Activated CD8-positive, alpha-beta memory T cell treated with anti-CD3 and anti-CD28 coated beads, Interleukin-2, amount 50 U/mL, for 48 hours (primary cell): ENCODE results near the gene NEK10.
"Not testable (repeated sequence)": the region's sequence is repeated elsewhere in the genome, so short reads cannot be mapped to it uniquely, and the experiment has no call there.

Experiments used
- DNase-seq: peaks from one replicate; pipeline ENCODE4 v3.0.0-alpha.2; 2020

The NEK10 gene

DNA sequence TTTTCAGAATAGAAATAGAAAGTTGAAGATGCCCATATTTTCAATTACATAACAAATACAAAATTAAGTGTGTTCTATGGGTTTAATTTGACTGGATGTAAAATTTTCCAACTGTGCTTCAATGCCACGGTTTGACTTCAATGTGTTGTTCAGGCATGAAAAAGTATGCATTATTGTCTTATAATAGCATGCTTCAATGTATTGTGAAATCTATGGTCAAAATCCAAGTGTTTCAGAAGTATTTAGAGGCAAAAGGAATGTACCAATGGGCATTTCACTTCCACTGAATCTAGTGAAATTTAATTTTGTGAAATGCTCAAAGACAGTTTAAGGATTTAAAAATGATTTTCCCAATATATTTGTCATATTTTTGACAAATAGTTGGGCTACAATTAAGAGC, 16.0 kb downstream of the NEK10 start:
- DNase-seq, result no peak

DNA sequence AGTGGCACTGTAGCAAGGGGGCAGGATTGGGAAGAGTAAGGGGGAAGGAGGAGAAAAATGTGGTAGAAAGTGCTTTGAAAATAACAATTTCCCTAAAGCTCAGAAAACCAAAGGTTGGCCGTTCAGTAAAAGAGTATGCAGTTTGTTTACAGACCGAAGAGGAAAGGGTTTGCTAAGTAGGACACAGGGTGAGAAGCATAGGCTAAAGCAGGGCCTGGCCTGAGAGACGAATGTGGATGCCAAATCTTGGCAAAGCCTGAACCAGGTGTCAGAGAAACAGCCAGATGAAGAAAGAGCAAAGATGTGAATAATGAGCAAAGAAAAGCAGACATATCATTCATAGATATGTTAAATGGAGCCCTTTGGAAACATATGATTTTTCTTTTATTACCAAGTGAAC, 17.1 kb downstream of the NEK10 start:
- no peak for DNase-seq

DNA sequence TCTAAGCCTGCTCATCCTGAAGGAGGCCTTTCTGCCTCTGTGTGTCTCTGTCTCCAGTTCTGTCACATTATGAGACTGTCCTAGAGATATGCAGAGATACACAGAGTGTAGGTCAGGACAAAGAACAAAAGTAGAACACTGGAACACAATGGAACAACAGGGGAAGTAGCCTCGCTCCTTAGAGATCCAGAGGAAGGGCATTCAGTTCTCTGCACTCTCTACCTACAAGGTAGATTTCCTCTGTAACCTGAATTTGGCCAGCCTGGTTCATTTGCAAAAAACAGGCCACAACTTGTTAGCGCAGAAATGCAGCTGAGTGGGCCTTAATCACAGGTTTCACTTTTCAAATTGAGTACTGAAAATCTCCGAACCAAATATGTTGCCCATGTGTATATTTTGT, 19.4 kb downstream of the NEK10 start:
- DNase-seq, result no peak

DNA sequence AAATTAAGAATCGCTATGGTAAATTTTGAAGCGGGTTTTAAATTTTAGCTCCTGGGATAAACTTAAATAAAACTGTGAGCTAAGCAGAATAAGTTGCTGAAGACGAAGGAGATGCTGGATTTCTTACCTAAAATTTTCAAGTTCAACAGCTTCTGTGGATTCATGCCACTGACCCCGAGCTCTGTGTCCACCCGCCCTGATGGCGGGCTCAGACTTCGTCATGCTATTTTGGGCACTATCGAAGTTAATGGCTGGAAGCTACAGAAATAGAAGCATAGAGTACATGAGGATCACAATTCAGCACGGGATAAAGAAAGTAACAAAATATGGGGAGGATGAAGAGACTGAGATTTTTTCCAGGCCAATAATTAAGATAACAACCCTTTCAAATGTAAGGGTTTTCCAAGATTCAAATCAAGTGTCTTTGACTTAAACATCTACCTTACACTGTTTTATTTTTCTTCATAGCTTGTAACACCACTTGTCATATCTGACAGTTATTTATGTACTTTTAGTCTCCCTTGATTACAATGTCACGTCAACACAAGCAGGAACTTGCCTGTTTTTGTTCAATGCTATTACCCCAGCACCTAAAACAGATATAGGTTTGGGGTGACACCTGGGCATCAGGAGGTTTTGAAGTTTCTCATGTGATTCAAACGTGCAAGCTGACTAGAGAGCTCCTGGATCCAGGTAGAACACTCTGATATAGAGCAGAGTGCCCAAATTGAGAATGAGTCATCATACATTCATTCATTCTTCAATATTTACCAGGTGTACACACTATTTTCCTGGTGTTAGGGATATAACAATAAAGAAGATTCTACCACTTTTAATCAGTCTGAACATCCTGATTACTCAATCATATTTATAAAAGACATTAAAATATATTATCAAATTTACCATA, 23.0 kb downstream of the NEK10 start:
- DNase-seq, result no peak

DNA sequence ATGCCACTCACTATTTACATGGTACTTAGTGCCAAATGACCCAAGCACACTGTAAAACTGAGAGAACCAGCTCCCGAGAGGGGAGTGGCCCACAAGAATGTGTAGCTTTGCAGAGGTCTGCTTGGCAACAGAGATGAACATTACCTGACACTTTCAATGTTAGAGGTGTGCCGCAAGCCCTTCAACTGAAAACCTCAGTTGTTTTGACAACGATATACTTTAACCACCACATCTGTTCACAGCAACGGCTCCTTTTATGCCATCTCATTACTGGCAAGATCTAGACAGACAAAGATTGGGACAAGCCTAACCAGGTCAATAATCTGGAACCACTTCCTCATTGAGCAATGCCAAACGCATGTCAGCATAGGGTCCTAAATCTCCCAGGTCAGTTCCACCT, 23.7 kb downstream of the NEK10 start:
- DNase-seq, result no peak

DNA sequence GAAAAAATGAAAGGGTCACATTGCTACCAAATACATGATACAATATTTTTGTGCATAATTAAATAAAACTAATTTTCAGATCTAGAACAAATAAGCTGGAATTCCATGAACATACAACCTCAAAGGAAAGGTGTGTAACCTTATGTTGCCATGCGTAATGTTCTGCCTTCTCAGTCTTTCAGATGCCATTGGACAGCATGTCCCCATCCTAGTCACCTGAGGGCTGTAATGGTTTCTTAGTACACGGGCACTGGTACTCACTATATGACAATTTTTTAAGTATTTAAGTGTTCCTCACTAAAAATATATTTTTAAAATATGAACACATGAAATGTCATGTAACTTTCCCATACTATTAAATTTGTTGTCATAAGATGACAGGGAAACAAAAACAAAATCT, 24.1 kb downstream of the NEK10 start:
- DNase-seq, result no peak

DNA sequence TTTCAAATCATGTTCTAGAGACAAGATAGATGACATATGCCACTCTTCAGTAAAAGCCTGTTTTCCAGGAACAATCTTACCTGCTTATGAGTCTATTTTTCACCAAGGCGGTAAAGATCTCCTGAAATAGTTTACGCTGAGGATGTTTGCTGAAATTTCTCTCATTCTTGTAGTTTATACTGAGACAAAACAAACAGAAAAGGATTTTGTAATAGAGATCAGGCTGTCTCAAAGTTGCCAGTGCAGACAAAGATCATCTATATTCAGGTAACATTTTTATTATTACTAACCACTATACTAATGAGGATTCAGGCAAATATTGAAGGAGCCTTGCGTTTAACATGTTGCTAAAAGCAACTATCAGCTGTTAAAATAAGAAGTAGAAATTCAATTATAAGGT, 25.0 kb downstream of the NEK10 start:
- DNase-seq, result no peak

DNA sequence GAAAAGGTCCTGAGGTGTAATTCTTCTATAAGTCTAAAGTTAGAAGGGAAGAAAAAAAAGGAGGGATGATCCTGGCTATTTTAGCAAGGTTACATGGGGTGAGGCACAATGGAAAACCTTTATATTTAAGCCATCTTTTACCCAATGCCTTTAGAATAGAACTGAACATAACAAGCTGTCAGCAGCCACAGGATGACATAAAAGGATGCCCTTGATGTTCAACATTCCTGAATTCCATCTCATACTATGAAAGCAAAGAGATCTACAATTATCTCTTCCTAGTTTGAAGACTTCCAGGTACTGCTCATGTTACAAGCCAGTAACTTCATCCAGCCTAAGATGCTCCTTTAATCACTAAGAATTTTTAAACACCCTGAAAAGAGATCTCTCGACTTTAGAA, 26.9 kb downstream of the NEK10 start:
- no peak for DNase-seq

DNA sequence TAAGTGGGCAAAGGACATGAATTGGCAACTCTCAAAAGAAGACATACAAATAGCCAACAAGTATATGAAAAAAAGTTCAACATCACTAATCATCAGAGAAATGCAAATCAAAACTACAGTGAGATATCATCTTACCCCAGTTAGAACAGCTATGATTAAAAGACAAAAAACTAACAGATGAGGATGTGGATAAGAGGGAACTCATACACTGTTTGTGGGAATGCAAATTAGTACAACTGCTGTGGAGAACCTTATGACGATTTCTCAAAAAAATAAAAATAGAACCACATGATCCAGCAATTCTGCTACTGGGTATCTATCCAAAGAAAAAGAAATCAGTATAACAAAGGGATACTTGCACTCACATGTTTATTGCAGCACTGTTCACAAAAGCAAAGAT, 28.6 kb downstream of the NEK10 start:
- DNase-seq, result no peak

DNA sequence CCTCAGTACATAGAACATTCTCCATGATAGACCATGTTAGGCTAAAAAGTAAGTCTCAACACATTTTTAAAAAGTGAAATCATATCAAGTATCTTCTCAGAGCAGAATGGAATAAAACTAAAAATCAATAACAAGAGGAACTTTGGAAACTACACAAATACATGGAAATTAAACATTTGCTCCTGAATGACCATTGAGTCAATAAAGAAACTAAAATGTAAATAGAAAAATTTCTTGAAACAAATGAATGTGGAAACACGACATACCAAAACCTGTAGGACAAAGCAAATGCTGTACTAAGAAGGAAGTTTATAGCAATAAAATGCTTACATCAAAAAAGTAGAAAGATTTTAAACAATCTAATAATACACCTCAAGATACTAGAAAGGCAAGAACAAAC, 33.6 kb downstream of the NEK10 start:
- no peak for DNase-seq

DNA sequence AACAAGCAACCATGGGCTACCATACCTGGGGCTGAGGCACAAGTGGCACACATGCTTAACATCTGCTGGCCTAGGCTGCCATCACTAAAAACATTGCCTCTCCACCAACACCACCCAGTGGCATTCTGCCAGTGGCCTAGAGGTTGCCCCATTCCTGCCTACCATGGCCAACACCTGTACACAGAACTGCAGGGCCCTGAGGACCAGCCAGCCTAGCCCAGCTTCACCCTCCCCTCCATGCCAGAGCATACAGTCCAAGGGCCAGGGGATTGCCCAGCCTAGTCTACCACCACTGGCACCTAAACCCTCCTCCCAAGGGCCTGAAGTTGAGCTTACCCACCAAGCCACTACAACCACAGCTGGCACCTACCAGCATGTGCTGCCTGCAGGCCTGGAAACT, 35.3 kb downstream of the NEK10 start:
- no peak for DNase-seq

DNA sequence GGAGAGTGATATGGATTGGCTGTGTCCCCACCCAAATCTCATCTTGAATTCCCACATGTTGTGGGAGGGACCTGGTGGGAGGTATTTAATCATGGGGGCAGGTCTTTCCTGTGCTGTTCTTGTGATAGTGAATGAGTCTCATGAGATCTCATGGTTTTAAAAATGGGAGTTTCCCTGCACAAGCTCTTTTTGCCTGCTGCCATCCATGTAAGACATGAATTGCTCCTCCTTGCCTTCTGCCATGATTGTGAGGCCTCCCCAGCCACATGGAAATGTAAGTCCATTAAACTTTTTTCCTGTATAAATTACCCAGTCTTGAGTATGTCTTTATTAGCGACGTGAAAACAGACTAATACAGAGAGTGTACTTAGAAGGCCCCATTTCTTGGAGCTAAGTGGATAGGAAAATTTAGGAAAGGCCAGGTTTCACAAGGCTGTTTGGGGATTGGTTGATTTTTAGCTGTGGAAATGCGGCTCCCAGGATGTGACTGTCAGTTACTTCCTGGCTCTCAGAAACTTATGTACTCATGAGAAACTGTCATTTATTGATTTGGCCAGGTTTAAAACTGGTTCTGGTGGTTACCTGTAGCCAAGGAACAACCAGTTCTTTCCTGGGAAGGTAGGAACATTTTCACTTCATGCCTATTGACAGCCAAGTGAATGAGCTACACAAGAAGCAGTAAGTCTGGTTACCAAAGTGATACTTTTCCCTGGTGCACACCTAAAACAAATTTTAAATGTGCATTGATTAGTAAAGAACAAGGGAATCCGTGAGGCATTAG, 40.0 kb downstream of the NEK10 start:
- DNase-seq, result not testable (repeated sequence)

DNA sequence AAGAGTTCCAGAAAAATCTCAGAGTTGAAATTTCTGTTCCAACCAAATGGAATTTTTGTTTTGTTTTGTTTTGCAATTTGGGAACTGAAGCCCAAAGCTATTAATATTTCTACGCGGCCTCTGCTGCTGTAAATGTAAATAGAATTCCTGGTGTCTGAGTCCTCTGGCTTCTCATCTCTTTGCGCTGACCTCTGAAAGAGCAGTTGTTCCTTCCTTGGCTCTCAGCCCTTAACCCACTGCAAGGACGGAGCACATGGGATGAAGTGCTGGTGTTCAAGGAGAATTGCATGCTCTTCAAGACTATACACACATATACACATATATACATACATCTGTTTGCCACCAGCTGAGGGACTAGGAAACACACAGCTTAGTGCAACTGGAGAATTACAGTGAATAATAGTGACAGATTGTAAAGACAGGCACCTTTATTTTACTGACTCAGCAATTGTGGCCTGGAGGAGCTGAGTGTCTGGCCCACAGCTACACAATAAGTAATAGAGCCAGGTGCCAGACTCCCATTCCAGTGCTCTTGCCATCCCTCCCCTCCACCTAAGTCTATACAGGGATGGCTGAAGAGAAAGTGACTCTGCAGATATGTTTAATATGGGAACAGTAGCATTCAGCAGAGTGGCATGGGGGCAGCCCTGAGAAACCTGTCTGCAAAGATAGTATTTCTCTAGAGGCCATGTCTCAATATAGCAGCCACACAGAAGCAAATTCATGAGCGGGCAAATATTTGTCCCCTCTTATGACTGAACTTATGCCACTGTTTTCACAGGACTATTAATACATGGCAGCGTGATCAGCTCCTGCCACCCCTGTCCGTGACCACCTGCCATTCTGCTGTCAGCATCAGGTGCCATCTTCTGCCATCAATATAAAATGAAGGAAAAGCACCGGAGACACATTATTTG, 42.3 kb downstream of the NEK10 start:
- no peak for DNase-seq

DNA sequence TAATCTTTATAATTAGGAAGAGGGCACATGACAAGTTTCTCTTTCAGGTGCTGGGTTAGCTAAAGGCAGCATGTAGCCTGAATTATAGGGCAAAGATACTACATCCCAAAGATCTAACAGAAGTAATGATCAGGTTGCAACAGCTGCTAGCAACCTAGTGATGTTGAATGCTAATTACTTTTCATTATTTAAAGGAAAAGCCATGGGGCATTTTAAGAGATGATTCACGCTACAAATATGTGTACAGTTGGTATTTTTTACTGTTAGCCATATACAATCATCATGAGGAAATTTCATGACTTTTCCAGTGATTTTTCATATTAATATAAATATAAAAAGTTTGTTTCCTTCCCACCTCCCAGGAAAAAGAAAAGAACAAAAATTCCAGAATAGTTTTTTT, 43.0 kb downstream of the NEK10 start:
- DNase-seq, result no peak

DNA sequence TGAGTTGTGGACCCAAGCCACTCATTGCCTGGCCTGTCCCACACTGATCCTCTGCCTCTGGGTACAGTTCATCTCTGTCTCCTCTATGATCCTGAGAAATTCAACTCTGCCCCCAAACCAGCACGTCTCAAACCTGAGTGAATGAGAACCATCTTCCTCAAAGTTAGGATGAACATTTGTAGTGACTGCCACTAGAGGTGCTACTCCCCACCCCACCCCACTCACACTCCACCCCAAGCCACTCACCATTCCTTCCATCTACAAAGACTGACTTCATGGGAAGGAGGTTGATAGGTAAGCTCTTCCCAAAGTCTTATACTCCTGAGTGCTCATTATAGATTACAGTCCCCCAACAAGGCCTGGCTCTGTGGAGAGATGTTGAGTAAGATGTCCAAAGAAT, 43.8 kb downstream of the NEK10 start:
- no peak for DNase-seq

DNA sequence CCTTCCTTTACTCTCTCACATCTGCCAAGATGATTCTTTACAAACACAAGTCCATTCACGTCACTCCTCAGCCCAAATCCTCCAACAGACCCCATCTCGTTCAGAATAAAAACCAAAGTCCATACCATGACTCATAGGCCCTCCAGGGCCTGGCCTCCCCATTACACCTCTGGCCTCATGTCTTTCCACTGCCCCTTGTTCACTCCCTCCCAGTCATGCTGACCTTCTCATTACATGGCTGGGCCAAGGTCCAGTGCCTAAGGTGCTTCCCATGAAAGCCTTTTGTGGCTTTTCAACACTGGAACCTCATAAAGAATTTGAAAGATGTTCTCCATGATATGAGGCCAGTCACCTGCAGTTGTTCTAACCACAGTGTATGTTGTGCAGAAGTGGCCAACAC, 44.5 kb downstream of the NEK10 start:
- DNase-seq, result no peak

DNA sequence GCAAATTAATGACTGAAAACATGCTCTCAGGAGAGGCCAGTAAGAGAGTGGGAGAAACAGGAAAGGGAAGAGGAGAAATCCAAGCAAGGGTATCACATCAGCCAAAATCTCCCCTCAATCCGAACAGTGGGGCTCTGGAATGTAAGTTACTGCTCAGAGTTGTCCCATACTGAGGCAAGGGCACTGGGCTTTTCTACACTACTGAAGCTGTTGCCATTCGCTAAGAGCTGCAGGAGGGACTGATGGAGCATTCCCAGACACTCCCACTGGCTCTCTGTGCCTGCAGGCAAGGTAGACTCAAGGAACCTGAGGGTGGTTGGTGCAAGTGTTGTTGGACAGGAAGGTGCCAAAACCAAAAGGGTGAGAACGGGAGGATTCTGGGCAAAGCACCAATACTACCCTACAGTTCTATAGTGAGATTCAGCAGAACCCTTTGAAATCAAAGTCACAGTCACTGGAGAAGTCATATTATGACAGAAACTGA, 46.1 kb downstream of the NEK10 start:
- DNase-seq, result no peak

DNA sequence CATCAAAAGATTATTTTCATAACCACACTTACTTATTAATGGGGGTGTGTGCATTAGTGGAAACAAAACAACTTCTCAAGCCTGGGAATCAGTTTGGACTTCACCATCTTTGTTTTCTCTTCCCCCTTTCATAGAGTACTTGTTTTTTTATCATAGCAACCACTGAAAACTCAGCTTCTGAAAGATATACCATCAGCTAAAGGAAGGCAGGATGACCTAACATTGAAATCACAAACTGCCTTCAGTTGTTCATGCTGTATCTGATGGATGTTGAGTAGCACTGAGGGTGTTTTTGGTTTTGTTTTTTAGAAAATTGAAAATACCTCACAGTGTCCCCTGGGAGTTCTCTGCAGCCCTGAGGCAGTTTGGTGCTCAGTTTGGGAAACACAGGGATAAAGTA, 46.5 kb downstream of the NEK10 start:
- no peak for DNase-seq

DNA sequence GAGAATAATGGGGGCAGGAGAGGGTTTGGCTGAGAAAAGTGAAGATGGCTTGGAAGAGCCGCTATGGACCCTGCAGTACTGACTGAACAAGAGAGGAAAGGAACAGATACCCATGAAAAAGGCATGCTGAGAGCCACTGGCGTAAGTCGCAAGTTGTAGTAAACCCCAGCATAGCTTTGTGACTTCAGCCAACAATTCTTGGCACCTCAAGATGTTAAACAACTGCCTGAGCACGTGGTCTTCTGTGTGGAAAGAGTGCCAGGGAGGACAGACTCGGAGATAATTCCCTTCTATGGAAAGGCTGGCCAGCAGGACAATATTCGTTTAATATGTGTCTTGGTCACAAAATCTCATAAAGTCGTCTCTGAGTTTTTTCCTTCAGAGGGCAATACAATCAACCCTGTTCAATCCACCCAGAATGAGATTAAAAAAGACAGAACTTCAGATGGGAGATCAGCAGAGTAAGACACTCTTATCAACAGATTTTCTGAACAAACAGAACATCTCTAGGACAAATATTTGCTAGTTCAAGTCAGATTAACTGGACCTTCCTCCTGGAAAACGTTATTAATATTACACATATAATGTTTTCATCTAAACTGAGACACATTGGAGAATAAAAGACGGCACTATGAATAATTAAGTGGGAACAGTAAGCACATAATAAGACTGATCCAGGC, 49.2 kb downstream of the NEK10 start:
- no peak for DNase-seq

DNA sequence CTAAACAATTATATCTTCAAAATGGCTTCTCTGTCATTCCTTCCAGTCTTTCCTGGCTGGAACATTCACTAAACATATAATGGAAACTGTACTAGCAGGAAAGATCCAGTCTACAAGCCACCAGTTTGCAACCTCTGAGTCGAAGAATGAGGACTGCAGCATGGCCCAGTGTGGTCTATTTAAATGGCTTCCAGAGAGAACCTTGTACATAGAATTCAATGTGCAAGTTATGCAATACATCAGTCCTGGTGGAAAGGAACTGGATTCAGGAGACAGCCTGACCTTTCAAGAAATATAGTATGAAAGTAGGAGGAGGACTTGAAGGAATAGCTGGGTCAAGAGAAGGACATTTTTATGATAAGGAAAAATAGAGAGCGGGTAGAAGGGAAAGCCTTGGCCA, 49.9 kb downstream of the NEK10 start:
- no peak for DNase-seq

DNA sequence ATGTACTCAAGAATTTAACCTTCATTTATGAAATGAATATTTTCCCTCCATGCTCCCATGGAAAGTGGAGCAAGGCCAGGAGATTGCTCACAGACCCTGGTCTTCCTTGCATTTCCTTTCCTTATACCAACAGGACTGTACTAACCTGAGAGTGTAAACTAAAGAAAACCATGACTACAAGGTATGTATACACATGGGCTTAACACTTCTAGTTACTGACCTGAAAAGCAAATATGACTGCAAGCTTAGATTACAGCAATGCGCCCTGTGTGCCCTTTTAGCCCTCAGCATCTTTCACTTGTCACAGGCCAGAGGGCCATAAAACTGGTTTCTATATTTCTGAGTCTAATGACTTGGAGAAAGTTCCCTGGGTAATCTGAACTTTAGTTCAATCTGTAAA, 52.1 kb downstream of the NEK10 start:
- no peak for DNase-seq

DNA sequence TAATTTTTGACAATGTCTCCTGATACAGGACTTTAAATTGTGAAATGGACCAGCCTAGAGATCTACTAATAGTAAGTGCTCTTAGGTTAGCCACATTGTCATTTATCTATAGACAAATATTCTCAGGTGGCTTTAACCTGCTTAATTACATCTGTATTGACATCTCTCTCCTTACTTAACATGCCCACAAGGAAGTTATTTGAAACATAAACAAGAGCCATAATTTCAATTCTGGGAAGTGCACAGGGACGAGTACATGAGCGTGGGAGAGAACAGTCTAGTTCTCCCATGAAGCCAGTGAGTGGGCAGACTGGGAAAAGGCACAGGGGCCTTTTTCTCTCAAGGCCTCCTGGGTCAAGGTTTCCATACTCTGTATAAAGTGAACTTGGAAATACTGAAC, 54.2 kb downstream of the NEK10 start:
- DNase-seq, result no peak
